ENCODE data around the gene PBOV1.

The PBOV1 gene

GRCh38 chr6:138194287-138194686 is 24.0 kb downstream of the PBOV1 start (continued):
- TF ChIP-seq PATZ1 (CRISPR knock-in tag; IDR thresholded peaks at IDR 0.05; ENCODE audit: borderline replicate concordance), result no peak
- TF ChIP-seq ZFP30 (CRISPR knock-in tag; IDR thresholded peaks at IDR 0.05), result no peak
- no peak for TF ChIP-seq ISL1 (CRISPR knock-in tag; IDR thresholded peaks at IDR 0.05)
- no peak for TF ChIP-seq TSHZ2 (CRISPR knock-in tag; IDR thresholded peaks at IDR 0.05)
- TF ChIP-seq ZFP3 (CRISPR knock-in tag; IDR thresholded peaks at IDR 0.05), result no peak

- no peak for ATAC-seq
- no peak for TF ChIP-seq ZNF70 (CRISPR knock-in tag; IDR thresholded peaks at IDR 0.05)
- TF ChIP-seq OSR1 (CRISPR knock-in tag; IDR thresholded peaks at IDR 0.05), result no peak
- no peak for TF ChIP-seq ZNF565 (CRISPR knock-in tag; conservative IDR thresholded peaks at IDR 0.05; ENCODE audit: low read depth)
- no peak for TF ChIP-seq POU6F1 (CRISPR knock-in tag; IDR thresholded peaks at IDR 0.05; ENCODE audit: borderline replicate concordance, low read depth)
- no peak for TF ChIP-seq ARNTL (CRISPR knock-in tag; IDR thresholded peaks at IDR 0.05; ENCODE audit: borderline replicate concordance, low read depth)
- no peak for TF ChIP-seq ZFP30 (CRISPR knock-in tag; IDR thresholded peaks at IDR 0.05)
- TF ChIP-seq ISL1 (CRISPR knock-in tag; IDR thresholded peaks at IDR 0.05), result no peak
- no peak for TF ChIP-seq GLIS3 (CRISPR knock-in tag; IDR thresholded peaks at IDR 0.05)
- no peak for TF ChIP-seq BACH2 (CRISPR knock-in tag; IDR thresholded peaks at IDR 0.05; ENCODE audit: borderline replicate concordance)
- TF ChIP-seq PPARA (CRISPR knock-in tag; IDR thresholded peaks at IDR 0.05; ENCODE audit: borderline replicate concordance), result no peak
- no peak for TF ChIP-seq CREB5 (CRISPR knock-in tag; IDR thresholded peaks at IDR 0.05; ENCODE audit: low read depth)
- no peak for TF ChIP-seq TOX (CRISPR knock-in tag; IDR thresholded peaks at IDR 0.05; ENCODE audit: borderline replicate concordance)
- no peak for TF ChIP-seq RARB (CRISPR knock-in tag; IDR thresholded peaks at IDR 0.05)
- no peak for TF ChIP-seq ZNF8 (CRISPR knock-in tag; IDR thresholded peaks at IDR 0.05)
- no peak for TF ChIP-seq ESRRG (CRISPR knock-in tag; IDR thresholded peaks at IDR 0.05)
- TF ChIP-seq CSDC2 (CRISPR knock-in tag; IDR thresholded peaks at IDR 0.05), result no peak
- TF ChIP-seq TCF4 (CRISPR knock-in tag; IDR thresholded peaks at IDR 0.05; ENCODE audit: borderline replicate concordance), result no peak
These were observed 29.9 kb downstream of the PBOV1 start for GRCh38 chr6:138188278-138188941.

GRCh38 chr6:138187156-138187555 is 31.1 kb downstream of the PBOV1 start:
- no peak for ATAC-seq
- TF ChIP-seq POU6F1 (CRISPR knock-in tag; IDR thresholded peaks at IDR 0.05; ENCODE audit: borderline replicate concordance, low read depth), result no peak
